SIG-M5 treated with dmso at 0.1 percent for 504 hours (cell line): ENCODE results near the gene C1QTNF3.
"Not testable (repeated sequence)": the region's sequence is repeated elsewhere in the genome, so short reads cannot be mapped to it uniquely, and the experiment has no call there.

ENCODE experiments used
- DNase-seq: peaks from one replicate; lab custom pipeline; 2025; ENCODE audit not compliant: unreplicated experiment; lab: John Stamatoyannopoulos, UW

The C1QTNF3 gene

DNA sequence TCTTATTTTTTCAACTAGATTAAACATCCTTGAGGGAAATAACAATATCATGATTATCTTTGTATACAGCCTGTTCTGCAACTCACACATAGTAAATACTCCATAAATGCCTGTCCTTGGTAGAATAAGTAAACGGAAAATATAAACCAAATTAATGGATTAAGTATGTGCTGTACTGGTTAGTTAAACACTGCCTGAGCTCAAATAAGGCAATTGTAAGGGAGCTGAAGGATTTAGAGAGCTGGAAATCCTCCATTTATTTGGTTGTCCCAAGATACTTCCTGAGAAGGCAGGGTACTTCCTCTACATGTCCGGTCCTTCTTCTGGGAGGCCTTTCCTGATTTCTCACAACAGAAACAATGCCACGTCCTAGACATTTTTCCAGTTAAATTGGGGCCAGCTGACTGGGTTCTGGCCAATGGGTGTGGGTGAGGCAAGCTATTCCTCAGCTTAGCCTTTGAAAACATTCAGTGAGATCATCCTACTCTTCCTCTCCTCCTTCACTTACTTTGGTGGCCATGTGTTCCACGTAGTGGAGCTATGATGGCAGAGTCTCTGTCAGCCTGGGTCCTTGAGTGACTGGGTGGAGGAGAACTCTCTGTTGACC is 8.5 kb upstream of the C1QTNF3 start:
- DNase-seq, result no peak

- DNase-seq, result peak; percentile 31
Measured at GRCh38 chr5:34047774-34048572, 5.0 kb upstream of the C1QTNF3 start.

- no peak for DNase-seq
Measured at GRCh38 chr5:34047143-34047542, 4.1 kb upstream of the C1QTNF3 start.

GRCh38 chr5:34045996-34046395 is 3.0 kb upstream of the C1QTNF3 start:
- DNase-seq, result no peak

DNA sequence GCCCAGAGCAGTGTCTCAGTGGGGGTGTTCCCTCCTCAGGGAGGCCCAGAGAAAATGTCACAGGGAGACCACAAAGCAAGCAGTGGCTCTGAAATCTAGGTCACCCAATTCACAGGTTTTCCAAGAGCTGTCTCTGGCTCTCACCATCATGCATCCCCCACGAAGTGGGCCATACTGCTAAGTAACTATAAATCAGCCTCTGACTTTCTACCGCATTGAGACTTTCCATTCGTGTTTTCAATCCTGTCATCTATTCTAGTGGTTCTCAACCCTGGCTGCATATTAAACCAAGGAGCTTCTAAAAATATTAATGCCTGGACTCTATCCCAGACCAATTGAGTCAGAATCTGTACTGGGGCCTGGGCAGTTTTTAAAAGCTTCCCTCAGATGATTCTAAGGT is 2.0 kb upstream of the C1QTNF3 start:
- no peak for DNase-seq

GRCh38 chr5:34042321-34042720 is 692 bp downstream of the C1QTNF3 start:
- DNase-seq, result no peak

- no peak for DNase-seq
Measured at GRCh38 chr5:34041247-34041972, 1.6 kb downstream of the C1QTNF3 start.

DNA sequence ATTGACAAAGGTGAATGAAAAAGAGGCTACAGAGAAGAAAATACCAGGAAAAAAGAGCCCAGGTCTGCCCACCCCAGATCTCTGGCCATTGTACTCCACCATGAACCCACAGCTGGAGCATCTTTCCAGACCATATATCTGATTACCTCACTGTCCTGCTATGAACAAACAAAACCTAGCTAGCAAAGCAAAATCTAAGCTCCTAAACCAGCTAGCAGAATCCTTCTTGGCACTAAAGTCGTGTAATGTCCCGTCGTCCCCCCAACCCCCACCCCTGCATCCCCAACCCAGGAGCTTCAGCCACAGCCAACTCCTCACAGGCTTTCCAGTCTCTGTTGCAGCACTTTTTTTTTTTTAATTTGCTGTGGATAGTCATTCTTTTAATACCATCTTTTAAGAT is 2.5 kb downstream of the C1QTNF3 start:
- no peak for DNase-seq

GRCh38 chr5:34039398-34040157 is 3.4 kb downstream of the C1QTNF3 start:
- no peak for DNase-seq

DNA sequence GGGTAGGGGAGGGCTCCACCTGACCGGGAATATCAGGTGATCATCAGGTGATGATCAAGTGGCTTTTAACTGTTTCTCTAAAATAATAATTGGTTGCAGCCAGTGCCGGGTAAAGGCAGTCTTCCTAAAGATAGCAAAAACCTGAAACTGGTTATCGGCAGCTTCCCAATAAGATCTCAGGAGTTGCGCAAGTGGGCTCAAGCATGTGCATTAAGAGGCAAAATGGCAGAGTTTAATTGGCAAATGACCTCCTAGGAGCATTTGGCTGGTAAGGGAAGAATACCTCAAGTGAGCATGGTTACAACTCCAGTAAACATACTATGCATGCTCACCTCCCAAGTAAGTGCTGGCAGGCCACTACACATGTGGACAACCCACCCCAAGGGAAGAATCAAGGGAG is 4.2 kb downstream of the C1QTNF3 start:
- no peak for DNase-seq

GRCh38 chr5:34038390-34038789 is 4.6 kb downstream of the C1QTNF3 start:
- DNase-seq, result no peak

DNA sequence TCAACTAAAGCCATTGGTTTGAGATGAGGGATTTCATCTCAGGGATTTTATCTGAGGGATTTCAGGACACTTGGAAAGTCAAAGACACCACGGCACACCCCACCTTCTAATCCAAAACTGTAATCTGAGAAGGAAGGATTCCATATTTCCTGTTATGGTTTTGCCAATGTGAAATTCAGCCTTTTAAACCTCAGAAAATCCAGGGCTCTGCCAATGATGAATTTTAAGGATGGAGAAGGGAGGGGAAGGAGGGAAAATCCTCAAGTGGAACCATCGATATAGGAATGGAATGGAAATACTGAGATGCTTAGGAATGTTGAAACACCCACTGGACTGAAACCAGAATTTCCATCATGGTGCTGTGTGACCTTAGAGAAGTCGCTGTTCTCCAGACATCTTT is 5.3 kb downstream of the C1QTNF3 start:
- no peak for DNase-seq

DNA sequence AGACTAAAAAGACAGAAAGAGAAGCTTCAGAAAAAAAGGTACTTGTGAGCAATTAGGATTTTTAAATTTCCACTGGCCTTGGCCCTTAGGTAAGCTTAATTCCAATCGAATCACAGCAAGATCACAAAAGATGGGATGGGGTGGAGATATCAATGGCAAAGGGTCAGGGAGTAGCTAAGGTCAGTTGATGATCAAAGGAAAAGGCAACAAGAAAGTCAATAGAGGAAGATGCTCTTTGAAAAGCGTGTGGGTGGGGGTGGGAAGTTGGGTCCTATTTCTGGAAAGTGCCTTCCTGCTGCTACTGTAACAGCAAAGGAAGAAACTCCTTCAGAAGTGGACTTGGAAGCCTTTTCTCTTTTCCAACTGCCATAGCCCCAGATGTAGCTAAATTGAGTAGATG is 7.3 kb downstream of the C1QTNF3 start:
- no peak for DNase-seq

DNA sequence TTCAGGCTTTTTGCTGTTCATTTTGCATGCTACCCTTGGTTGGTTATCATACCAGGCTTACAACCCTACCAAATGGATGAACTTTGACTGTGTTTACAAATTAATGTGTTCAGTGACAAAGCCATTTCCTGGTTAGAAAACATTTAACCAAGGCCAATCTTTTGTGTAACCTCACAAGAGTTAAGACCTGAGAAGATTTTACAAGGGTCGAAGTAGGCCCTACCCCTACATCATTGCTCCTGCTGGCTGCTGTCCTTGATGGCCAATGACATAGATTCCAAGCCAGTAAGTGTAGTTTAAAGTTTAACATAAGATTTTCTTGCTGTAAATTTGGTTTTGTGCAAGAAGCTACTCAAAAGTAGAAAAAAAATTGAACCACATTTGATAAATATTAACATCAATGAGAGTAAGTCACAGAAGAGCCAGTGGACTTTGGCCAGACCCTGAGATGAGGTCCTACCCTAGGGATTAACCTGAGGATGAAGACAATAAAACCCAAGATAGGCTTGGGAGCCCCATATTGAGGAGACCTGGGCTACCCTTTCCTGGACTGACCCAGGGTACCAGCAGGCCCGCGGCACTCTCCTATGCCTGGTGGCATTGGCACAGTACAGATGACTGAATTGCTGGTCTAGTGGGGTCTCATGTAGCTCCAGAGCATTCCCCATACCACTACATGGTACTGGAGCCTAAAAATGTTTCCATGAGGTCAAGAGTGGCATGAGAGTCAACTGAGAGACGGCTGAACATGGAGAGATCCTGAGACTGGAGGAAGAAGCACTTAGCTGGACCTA is 8.3 kb downstream of the C1QTNF3 start:
- no peak for DNase-seq

GRCh38 chr5:34031966-34032365 is 11.0 kb downstream of the C1QTNF3 start:
- DNase-seq, result no peak

- no peak for DNase-seq
Measured at GRCh38 chr5:34031117-34031516, 11.9 kb downstream of the C1QTNF3 start.

DNA sequence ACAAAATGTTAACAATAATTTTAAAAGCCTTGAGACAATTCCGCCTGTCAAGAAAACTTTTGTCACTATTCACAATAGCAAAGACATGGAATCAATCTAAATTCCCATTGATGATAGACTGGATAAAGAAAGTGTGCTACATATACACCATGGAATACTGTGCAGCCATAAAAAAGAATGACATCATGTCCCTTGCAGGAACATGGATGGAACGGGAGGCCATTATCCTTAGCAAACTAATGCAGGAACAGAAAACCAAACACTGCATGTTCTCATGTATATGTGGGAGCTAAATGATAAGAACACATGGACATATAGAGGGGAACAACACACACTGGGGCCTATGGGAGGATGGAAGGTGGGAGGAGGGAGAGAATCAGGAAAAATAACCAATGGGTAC is 12.4 kb downstream of the C1QTNF3 start:
- not testable (repeated sequence) for DNase-seq

GRCh38 chr5:34030048-34030447 is 13.0 kb downstream of the C1QTNF3 start:
- DNase-seq, result no peak

- no peak for DNase-seq
Measured at GRCh38 chr5:34028349-34028748, 14.7 kb downstream of the C1QTNF3 start.

DNA sequence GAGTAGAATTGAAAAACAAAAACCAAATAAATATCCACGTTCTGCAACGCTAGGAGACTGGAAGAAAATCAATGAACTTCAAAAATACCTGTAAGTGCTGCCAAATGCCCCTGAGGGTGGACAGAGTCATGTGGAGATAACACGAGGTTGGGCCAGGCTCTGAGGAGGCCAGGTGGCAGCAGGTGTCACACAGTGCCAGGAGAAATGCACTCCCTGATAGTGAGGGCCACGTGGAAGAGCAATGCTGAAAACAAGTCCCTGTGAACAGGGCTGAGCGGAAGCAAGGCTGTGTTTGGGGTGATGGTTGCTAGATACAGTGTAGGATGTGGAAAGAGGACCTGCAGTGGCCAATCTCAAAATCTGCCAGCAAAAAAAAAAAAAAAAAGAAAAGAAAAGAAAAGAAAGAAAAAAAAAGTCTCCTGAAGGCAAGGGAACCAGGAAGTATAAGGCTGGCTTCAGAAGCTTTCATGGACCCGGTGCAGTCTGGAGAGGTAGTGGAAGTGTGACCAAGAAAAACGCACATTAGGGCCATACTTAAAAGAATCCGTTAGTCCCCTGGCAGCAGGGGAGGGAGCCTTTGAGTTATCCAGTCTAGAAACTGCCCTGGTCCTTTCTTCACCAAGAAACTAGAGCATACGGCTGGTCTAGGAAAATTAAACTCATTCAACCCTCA is 16.8 kb downstream of the C1QTNF3 start:
- no peak for DNase-seq
